ENCODE data around the gene OFD1.

OFD1 gene

GRCh38 chrX:13797512-13797911 is 63.0 kb downstream of the OFD1 start:
- H3K4me3 ChIP-seq (ENCODE audit: low read length) = no peak overlapping the region
- TF ChIP-seq, protein P1, sequence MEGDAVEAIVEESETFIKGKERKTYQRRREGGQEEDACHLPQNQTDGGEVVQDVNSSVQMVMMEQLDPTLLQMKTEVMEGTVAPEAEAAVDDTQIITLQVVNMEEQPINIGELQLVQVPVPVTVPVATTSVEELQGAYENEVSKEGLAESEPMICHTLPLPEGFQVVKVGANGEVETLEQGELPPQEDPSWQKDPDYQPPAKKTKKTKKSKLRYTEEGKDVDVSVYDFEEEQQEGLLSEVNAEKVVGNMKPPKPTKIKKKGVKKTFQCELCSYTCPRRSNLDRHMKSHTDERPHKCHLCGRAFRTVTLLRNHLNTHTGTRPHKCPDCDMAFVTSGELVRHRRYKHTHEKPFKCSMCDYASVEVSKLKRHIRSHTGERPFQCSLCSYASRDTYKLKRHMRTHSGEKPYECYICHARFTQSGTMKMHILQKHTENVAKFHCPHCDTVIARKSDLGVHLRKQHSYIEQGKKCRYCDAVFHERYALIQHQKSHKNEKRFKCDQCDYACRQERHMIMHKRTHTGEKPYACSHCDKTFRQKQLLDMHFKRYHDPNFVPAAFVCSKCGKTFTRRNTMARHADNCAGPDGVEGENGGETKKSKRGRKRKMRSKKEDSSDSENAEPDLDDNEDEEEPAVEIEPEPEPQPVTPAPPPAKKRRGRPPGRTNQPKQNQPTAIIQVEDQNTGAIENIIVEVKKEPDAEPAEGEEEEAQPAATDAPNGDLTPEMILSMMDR (conservative IDR thresholded peaks at IDR 0.05; ENCODE audit: low read length) = no peak
- DNase-seq (ENCODE audit: low read depth) = no peak

DNA sequence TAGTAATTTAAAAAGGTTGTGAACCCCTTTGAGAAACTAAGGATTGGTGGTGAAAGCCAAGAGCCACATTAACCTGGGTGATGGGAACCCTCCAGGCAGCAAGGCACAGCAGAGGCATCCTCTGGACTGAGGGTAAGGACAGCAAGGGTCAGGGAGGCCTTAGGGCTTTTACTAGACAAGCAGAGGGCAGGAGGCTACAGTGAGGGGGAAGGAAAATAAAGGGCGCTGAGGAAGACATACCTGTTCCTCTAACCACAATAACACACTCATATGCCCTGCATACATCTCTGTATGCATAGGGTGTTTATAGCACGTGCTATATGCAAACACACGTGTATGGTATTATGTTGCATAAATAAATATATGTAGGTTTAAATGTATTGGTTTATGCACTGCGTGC is 63.6 kb downstream of the OFD1 start:
- DNase-seq (ENCODE audit: low read depth) = no peak
- no peak overlapping the region for H3K4me3 ChIP-seq (ENCODE audit: low read length)
- TF ChIP-seq, protein P1 (conservative IDR thresholded peaks at IDR 0.05; ENCODE audit: low read length) = no peak

- no peak overlapping the region for H3K4me3 ChIP-seq (ENCODE audit: low read length)
- DNase-seq (ENCODE audit: low read depth) = no peak
- TF ChIP-seq, protein P1 (conservative IDR thresholded peaks at IDR 0.05; ENCODE audit: low read length) = no peak
Measured at GRCh38 chrX:13803116-13803515, 68.6 kb downstream of the OFD1 start.

GRCh38 chrX:13805241-13805640 is 70.7 kb downstream of the OFD1 start:
- H3K4me3 ChIP-seq (ENCODE audit: low read length) = no peak overlapping the region
- no peak for DNase-seq (ENCODE audit: low read depth)
- TF ChIP-seq, protein P1 (conservative IDR thresholded peaks at IDR 0.05; ENCODE audit: low read length) = no peak

- H3K4me3 ChIP-seq (ENCODE audit: low read length) = no peak overlapping the region
- no peak for DNase-seq (ENCODE audit: low read depth)
- TF ChIP-seq, protein P1 (conservative IDR thresholded peaks at IDR 0.05; ENCODE audit: low read length) = no peak
Measured at GRCh38 chrX:13808293-13808692, 73.7 kb downstream of the OFD1 start.

- DNase-seq (ENCODE audit: low read depth) = peak; percentile 0
- H3K4me3 ChIP-seq (ENCODE audit: low read length) = no peak overlapping the region
- TF ChIP-seq, protein P1 (conservative IDR thresholded peaks at IDR 0.05; ENCODE audit: low read length) = no peak
Measured at GRCh38 chrX:13808865-13809264, 74.3 kb downstream of the OFD1 start.

GRCh38 chrX:13815664-13816063 is 81.1 kb downstream of the OFD1 start:
- TF ChIP-seq, protein P1 (conservative IDR thresholded peaks at IDR 0.05; ENCODE audit: low read length) = no peak
- no peak for DNase-seq (ENCODE audit: low read depth)
- H3K4me3 ChIP-seq (ENCODE audit: low read length) = no peak overlapping the region
